Peyer's patch (tissue), 4 donors: ENCODE results near the gene SEC11C.

ENCODE experiments used
- POLR2A ChIP-seq, 2 donors: fragments of 450-650 bp; IDR thresholded peaks; one replicate each; pipeline ENCODE4 v1.5.1; 2017; ENCODE audit warnings: antibody characterized with exemption in 2 of 2, mild to moderate bottlenecking in 2 of 2, moderate library complexity in 2 of 2
- TF ChIP-seq, protein P1 (sequence below), 6 experiments: fragments of 450-650 bp in 4 of 6; fragments of 200-600 bp in 2 of 6; sonication (generic) in 1 of 6; IDR thresholded peaks; one replicate each; pipeline ENCODE4 v1.5.1; 2017 to 2019; ENCODE audit warnings: antibody characterized with exemption in 6 of 6, mild to moderate bottlenecking in 3 of 6, moderate library complexity in 1 of 6

DNA sequence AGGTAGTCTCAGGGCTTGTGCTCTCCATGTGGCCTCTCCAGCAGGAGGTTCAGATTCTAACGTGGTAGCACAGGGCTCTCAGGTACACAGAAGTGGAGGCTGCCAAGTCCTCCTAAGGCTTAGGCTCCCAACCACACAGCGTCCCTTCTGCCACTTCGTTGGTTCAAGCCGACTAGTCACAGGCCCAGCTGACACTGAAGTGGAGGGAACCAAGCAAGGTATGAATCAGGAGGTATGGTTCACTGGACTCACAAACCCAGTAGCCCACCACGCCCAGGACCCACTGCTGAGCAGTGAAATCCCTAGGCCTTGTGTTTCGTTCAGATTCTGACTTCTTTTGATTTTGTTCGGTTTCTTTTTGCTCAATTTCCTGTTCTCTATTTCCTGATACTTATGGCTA lies 46.0 kb upstream of the SEC11C start:
- TF ChIP-seq, protein P1, sequence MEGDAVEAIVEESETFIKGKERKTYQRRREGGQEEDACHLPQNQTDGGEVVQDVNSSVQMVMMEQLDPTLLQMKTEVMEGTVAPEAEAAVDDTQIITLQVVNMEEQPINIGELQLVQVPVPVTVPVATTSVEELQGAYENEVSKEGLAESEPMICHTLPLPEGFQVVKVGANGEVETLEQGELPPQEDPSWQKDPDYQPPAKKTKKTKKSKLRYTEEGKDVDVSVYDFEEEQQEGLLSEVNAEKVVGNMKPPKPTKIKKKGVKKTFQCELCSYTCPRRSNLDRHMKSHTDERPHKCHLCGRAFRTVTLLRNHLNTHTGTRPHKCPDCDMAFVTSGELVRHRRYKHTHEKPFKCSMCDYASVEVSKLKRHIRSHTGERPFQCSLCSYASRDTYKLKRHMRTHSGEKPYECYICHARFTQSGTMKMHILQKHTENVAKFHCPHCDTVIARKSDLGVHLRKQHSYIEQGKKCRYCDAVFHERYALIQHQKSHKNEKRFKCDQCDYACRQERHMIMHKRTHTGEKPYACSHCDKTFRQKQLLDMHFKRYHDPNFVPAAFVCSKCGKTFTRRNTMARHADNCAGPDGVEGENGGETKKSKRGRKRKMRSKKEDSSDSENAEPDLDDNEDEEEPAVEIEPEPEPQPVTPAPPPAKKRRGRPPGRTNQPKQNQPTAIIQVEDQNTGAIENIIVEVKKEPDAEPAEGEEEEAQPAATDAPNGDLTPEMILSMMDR (IDR thresholded peaks at IDR 0.05), result no peak
- TF ChIP-seq POLR2A (IDR thresholded peaks at IDR 0.05), result no peak
